BLaER1 (cell line): ENCODE measurements around the gene MATN1.

Experiments used
- H3K27ac ChIP-seq: shearing (Covaris generic); formaldehyde crosslinking; 2 replicates; pipeline ENCODE4 v1.8.1; 2022
- H3K27me3 ChIP-seq: shearing (Covaris generic); formaldehyde crosslinking; 2 replicates; pipeline ENCODE4 v1.8.1; 2022
- H3K36me3 ChIP-seq: shearing (Covaris generic); formaldehyde crosslinking; 2 replicates; pipeline ENCODE4 v1.8.1; 2022
- H3K4me1 ChIP-seq: shearing (Covaris generic); formaldehyde crosslinking; 2 replicates; pipeline ENCODE4 v1.8.1; 2022
- H3K4me2 ChIP-seq: shearing (Covaris generic); formaldehyde crosslinking; 2 replicates; pipeline ENCODE4 v1.8.1; 2022
- H3K4me3 ChIP-seq: shearing (Covaris generic); formaldehyde crosslinking; 2 replicates; pipeline ENCODE4 v1.8.1; 2022
- H3K9ac ChIP-seq: shearing (Covaris generic); formaldehyde crosslinking; 2 replicates; pipeline ENCODE4 v1.8.1; 2022
- H3K9me3 ChIP-seq: shearing (Covaris generic); formaldehyde crosslinking; 2 replicates; pipeline ENCODE4 v1.8.1; 2022
- H4K20me1 ChIP-seq: shearing (Covaris generic); formaldehyde crosslinking; 2 replicates; pipeline ENCODE4 v1.8.1; 2022
- Cebpa-rat ChIP-seq: shearing (Covaris generic); IDR thresholded peaks from 2 replicates; pipeline ENCODE4 v1.8.1; 2022

The MATN1 gene

GRCh38 chr1:30745834-30746208 lies 22.4 kb upstream of the MATN1 start:
- H3K36me3 ChIP-seq, result peaks cover 90% of the 10 kb centered on the region
- H3K27me3 ChIP-seq, result no peaks in the 10 kb centered on the region
- H3K4me3 ChIP-seq, result peak overlapping the region; percentile 93
- no peak for TF ChIP-seq Cebpa-rat
- no peaks in the 10 kb centered on the region for H3K9me3 ChIP-seq
- peak overlapping the region; percentile 98 for H3K4me2 ChIP-seq
- peaks cover 98% of the 10 kb centered on the region for H4K20me1 ChIP-seq
- peak overlapping the region; percentile 98 for H3K27ac ChIP-seq
- H3K9ac ChIP-seq, result peak overlapping the region; percentile 98
- H3K4me1 ChIP-seq, result peaks cover 100% of the 10 kb centered on the region

GRCh38 chr1:30745156-30745833 lies 21.9 kb upstream of the MATN1 start:
- Histone ChIP-seq H4K20me1 (peaks cover 100% of the 10 kb centered on the region), H3K4me2 (peak overlapping the region; percentile 98), H3K36me3 (peaks cover 95% of the 10 kb centered on the region), H3K9ac (peak overlapping the region; percentile 98), H3K27me3 (no peaks in the 10 kb centered on the region), H3K9me3 (no peaks in the 10 kb centered on the region), H3K4me1 (peaks cover 100% of the 10 kb centered on the region), H3K4me3 (peak overlapping the region; percentile 93), H3K27ac (peak overlapping the region; percentile 98)
- TF ChIP-seq Cebpa-rat, result no peak

GRCh38 chr1:30744060-30744756 lies 20.8 kb upstream of the MATN1 start:
- TF ChIP-seq Cebpa-rat, result no peak
- peaks cover 100% of the 10 kb centered on the region for H4K20me1 ChIP-seq
- peak overlapping the region; percentile 93; the same call in 1 of the 2 replicates for H3K4me3 ChIP-seq
- H3K27ac ChIP-seq, result peak overlapping the region; percentile 98
- peaks cover 93% of the 10 kb centered on the region for H3K36me3 ChIP-seq
- H3K4me2 ChIP-seq, result peak overlapping the region; percentile 98
- H3K9ac ChIP-seq, result peak overlapping the region; percentile 98; the same call in 1 of the 2 replicates
- H3K4me1 ChIP-seq, result peaks cover 100% of the 10 kb centered on the region
- no peaks in the 10 kb centered on the region for H3K9me3 ChIP-seq
- H3K27me3 ChIP-seq, result no peaks in the 10 kb centered on the region

GRCh38 chr1:30743584-30744059 lies 20.2 kb upstream of the MATN1 start:
- H3K27ac ChIP-seq, result peak overlapping the region; percentile 98
- peaks cover 93% of the 10 kb centered on the region for H3K36me3 ChIP-seq
- no peak for TF ChIP-seq Cebpa-rat
- H3K4me1 ChIP-seq, result peaks cover 100% of the 10 kb centered on the region
- peak overlapping the region; percentile 93 for H3K4me3 ChIP-seq
- H3K9me3 ChIP-seq, result no peaks in the 10 kb centered on the region
- no peaks in the 10 kb centered on the region for H3K27me3 ChIP-seq
- H3K4me2 ChIP-seq, result peak overlapping the region; percentile 98
- peaks cover 100% of the 10 kb centered on the region for H4K20me1 ChIP-seq
- no peak overlapping the region for H3K9ac ChIP-seq

- Histone ChIP-seq H3K4me3 (peak overlapping the region; percentile 51; the same call in 1 of the 2 replicates), H3K9me3 (no peaks in the 10 kb centered on the region), H3K27me3 (no peaks in the 10 kb centered on the region), H3K27ac (peak overlapping the region; percentile 70), H3K9ac (peak overlapping the region; percentile 68; the same call in 1 of the 2 replicates), H4K20me1 (peaks cover 100% of the 10 kb centered on the region), H3K4me1 (peaks cover 100% of the 10 kb centered on the region), H3K36me3 (peaks cover 93% of the 10 kb centered on the region), H3K4me2 (peak overlapping the region; percentile 98)
- TF ChIP-seq Cebpa-rat, result no peak
Measured at GRCh38 chr1:30742963-30743559, 19.7 kb upstream of the MATN1 start.

- Histone ChIP-seq H3K27ac (peak overlapping the region; percentile 70), H4K20me1 (peaks cover 100% of the 10 kb centered on the region)
Measured at GRCh38 chr1:30742300-30742962, 19.0 kb upstream of the MATN1 start.

GRCh38 chr1:30741239-30741894 lies 18.0 kb upstream of the MATN1 start:
- TF ChIP-seq Cebpa-rat, result no peak

More at GRCh38 chr1:30742300-30742962, 19.0 kb upstream of the MATN1 start:
- Histone ChIP-seq H3K9ac (peak overlapping the region; percentile 68; the same call in 1 of the 2 replicates), H3K4me3 (peak overlapping the region; percentile 51; the same call in 1 of the 2 replicates), H3K27me3 (no peaks in the 10 kb centered on the region), H3K4me1 (peaks cover 100% of the 10 kb centered on the region), H3K4me2 (peak overlapping the region; percentile 98), H3K36me3 (peaks cover 93% of the 10 kb centered on the region), H3K9me3 (no peaks in the 10 kb centered on the region)
- TF ChIP-seq Cebpa-rat, result no peak

GRCh38 chr1:30740251-30741238 lies 17.2 kb upstream of the MATN1 start:
- no peak for TF ChIP-seq Cebpa-rat
- peak overlapping the region; percentile 51 for H3K4me3 ChIP-seq
- H4K20me1 ChIP-seq, result peaks cover 100% of the 10 kb centered on the region
- peaks cover 100% of the 10 kb centered on the region for H3K4me1 ChIP-seq
- no peaks in the 10 kb centered on the region for H3K9me3 ChIP-seq
- H3K27me3 ChIP-seq, result no peaks in the 10 kb centered on the region
- H3K27ac ChIP-seq, result peak overlapping the region; percentile 70
- H3K4me2 ChIP-seq, result peak overlapping the region; percentile 98
- H3K36me3 ChIP-seq, result peaks cover 93% of the 10 kb centered on the region
- H3K9ac ChIP-seq, result peak overlapping the region; percentile 68

More at GRCh38 chr1:30741239-30741894, 18.0 kb upstream of the MATN1 start:
- Histone ChIP-seq H3K36me3 (peaks cover 93% of the 10 kb centered on the region), H3K4me1 (peaks cover 100% of the 10 kb centered on the region), H3K4me2 (peak overlapping the region; percentile 98), H3K9ac (peak overlapping the region; percentile 68), H3K27ac (peak overlapping the region; percentile 70), H3K4me3 (peak overlapping the region; percentile 51), H4K20me1 (peaks cover 100% of the 10 kb centered on the region), H3K9me3 (no peaks in the 10 kb centered on the region), H3K27me3 (no peaks in the 10 kb centered on the region)
